Measurements from ENCODE around the gene RSPH1. TPM values are rescaled to one million over a fixed set of nuclear protein-coding genes. Genes with fewer than 3 reads are reported as not detected.

The RSPH1 gene
- polyA plus RNA-seq, 2 of the 4 experiments (the other 2 are of a cell fraction) = 0.71 to 0.85 TPM

DNA sequence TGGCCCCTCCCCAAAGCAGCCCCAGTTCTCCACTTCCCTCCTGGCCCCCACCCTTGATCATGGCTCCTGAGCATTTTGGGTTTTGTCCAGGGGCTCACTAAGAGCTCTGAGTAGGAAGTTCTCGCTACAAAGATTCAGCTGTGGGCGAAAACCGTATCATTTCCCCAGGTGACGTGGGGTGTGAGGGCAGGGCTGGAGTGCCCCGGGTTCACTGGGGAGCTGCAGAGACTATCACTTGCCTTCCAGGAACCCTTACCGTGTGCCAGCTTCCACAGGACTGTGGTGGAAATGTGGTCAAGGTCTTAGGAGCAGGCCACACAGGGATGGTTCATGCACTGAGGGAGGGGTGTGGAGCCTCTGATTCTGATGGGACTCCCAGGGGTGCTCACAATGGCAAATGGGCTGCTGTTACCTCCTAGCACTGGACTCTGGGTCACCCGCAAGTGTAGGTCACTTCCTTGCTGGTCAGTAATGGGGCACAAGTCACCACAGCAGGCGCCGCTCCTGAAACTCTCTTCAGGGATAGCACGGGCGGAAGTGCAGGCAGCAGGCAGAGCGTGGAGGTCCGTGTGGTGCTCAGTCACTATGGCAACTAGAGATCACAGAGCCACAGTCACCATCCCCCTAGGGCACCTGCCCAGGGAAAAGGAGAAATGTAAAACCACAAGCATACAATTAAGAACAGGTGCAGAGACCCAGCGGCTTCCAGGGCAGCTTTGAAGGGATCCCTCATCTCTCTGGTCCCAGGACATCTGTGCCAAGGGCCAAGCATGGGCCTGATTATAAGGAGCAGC is 35.4 kb downstream of the RSPH1 start:
- Histone ChIP-seq H3K4me3 (no peak overlapping the region), H3K4me1 (no peaks in the 10 kb centered on the region), H3K27ac (no peak overlapping the region), H3K9me3 (no peaks in the 10 kb centered on the region), H3K4me2 (no peak overlapping the region)
- ChIA-PET POLR2A (no interaction called here), CTCF (no interaction called here)
- ATAC-seq (no peak), FAIRE-seq (no peak), DNase-seq (ENCODE audit: low read depth in 1 of 2, low spot score in 1 of 2) (no peak)
- no peak for TF ChIP-seq PBX3 (IDR thresholded peaks at IDR 0.05)
- no peak for TF ChIP-seq PHF8 (IDR thresholded peaks at IDR 0.05; ENCODE audit: borderline replicate concordance, low read depth)
- TF ChIP-seq RNF2 (IDR thresholded peaks at IDR 0.05; ENCODE audit: borderline replicate concordance, low read depth) = no peak
- no peak for TF ChIP-seq HOXB5 (CRISPR knock-in tag; IDR thresholded peaks at IDR 0.05)
- TF ChIP-seq RARB (CRISPR knock-in tag; IDR thresholded peaks at IDR 0.05) = no peak
- no peak for TF ChIP-seq HMGXB4 (CRISPR knock-in tag; IDR thresholded peaks at IDR 0.05; ENCODE audit: borderline replicate concordance)
- TF ChIP-seq JUN (IDR thresholded peaks at IDR 0.05) = no peak
- no peak for TF ChIP-seq MAFK (IDR thresholded peaks at IDR 0.05; ENCODE audit: partially characterized antibody)
- no peak for TF ChIP-seq HDAC2 (IDR thresholded peaks at IDR 0.05)
- TF ChIP-seq, protein P1, sequence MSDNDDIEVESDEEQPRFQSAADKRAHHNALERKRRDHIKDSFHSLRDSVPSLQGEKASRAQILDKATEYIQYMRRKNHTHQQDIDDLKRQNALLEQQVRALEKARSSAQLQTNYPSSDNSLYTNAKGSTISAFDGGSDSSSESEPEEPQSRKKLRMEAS (IDR thresholded peaks at IDR 0.05) = no peak
- no peak for TF ChIP-seq FOSL2 (IDR thresholded peaks at IDR 0.05)
- TF ChIP-seq FOSL2 (CRISPR knock-in tag; IDR thresholded peaks at IDR 0.05) = no peak
- no peak for TF ChIP-seq BHLHE40 (IDR thresholded peaks at IDR 0.05; ENCODE audit: low read depth, low read length)
- TF ChIP-seq EP300 (IDR thresholded peaks at IDR 0.05) = no peak
- no peak for TF ChIP-seq EHMT2 (IDR thresholded peaks at IDR 0.05; ENCODE audit: low read depth)
- TF ChIP-seq RCOR1 (IDR thresholded peaks at IDR 0.05; ENCODE audit: low read depth, low read length) = no peak
- TF ChIP-seq KDM1A (IDR thresholded peaks at IDR 0.05; ENCODE audit: low read depth) = no peak
- no peak for TF ChIP-seq MYC (IDR thresholded peaks at IDR 0.05; ENCODE audit: borderline replicate concordance, low read length)
- no peak for TF ChIP-seq HOXA7 (CRISPR knock-in tag; IDR thresholded peaks at IDR 0.05)
- TF ChIP-seq SREBF2 (IDR thresholded peaks at IDR 0.05) = no peak
- TF ChIP-seq, protein P2, sequence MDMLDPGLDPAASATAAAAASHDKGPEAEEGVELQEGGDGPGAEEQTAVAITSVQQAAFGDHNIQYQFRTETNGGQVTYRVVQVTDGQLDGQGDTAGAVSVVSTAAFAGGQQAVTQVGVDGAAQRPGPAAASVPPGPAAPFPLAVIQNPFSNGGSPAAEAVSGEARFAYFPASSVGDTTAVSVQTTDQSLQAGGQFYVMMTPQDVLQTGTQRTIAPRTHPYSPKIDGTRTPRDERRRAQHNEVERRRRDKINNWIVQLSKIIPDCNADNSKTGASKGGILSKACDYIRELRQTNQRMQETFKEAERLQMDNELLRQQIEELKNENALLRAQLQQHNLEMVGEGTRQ (IDR thresholded peaks at IDR 0.05) = no peak
- 84% methylated on average over 6 of the region's 14 CpGs for WGBS (ENCODE audit: missing lambda C conversion rate)

GRCh38 chr21:42459546-42460215 is 36.3 kb downstream of the RSPH1 start:
- H3K27ac ChIP-seq = no peak overlapping the region
- H3K4me1 ChIP-seq = no peaks in the 10 kb centered on the region
- ATAC-seq = no peak
- CTCF ChIA-PET = interaction anchor here (1.1 to 1.5 kb wide), 2 partner anchors 9 to 150 kb away, joined by 3 read pairs; no protein-coding TSS in a partner anchor
- no peaks in the 10 kb centered on the region for H3K9me3 ChIP-seq
- no peak for FAIRE-seq
- no peak overlapping the region for H3K4me3 ChIP-seq
- H3K4me2 ChIP-seq = no peak overlapping the region
- no peak for DNase-seq (ENCODE audit: low read depth in 1 of 2, low spot score in 1 of 2)
- POLR2A ChIA-PET = no interaction called here
- WGBS (ENCODE audit: missing lambda C conversion rate) = 64% methylated on average over 11 of the region's 11 CpGs
- no peak for TF ChIP-seq PBX3 (IDR thresholded peaks at IDR 0.05)
- no peak for TF ChIP-seq HMGXB4 (CRISPR knock-in tag; IDR thresholded peaks at IDR 0.05; ENCODE audit: borderline replicate concordance)
- TF ChIP-seq, protein P3, sequence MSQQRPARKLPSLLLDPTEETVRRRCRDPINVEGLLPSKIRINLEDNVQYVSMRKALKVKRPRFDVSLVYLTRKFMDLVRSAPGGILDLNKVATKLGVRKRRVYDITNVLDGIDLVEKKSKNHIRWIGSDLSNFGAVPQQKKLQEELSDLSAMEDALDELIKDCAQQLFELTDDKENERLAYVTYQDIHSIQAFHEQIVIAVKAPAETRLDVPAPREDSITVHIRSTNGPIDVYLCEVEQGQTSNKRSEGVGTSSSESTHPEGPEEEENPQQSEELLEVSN (IDR thresholded peaks at IDR 0.05; ENCODE audit: borderline replicate concordance, low read depth) = no peak
- no peak for TF ChIP-seq CHD2 (IDR thresholded peaks at IDR 0.05; ENCODE audit: low read length, partially characterized antibody)
- TF ChIP-seq NR3C1 (IDR thresholded peaks at IDR 0.05) = no peak
- TF ChIP-seq, protein P1 (IDR thresholded peaks at IDR 0.05) = no peak
- no peak for TF ChIP-seq ESRRA (IDR thresholded peaks at IDR 0.05; ENCODE audit: borderline replicate concordance, low read length)
- TF ChIP-seq EHF (CRISPR knock-in tag; IDR thresholded peaks at IDR 0.05) = no peak
- TF ChIP-seq CHD4 (IDR thresholded peaks at IDR 0.05; ENCODE audit: borderline replicate concordance) = no peak
- no peak for TF ChIP-seq NPAS2 (CRISPR knock-in tag; IDR thresholded peaks at IDR 0.05; ENCODE audit: borderline replicate concordance)
- TF ChIP-seq TFCP2L1 (CRISPR knock-in tag; IDR thresholded peaks at IDR 0.05) = no peak
